ENCODE results near the gene MTAP.

DNA sequence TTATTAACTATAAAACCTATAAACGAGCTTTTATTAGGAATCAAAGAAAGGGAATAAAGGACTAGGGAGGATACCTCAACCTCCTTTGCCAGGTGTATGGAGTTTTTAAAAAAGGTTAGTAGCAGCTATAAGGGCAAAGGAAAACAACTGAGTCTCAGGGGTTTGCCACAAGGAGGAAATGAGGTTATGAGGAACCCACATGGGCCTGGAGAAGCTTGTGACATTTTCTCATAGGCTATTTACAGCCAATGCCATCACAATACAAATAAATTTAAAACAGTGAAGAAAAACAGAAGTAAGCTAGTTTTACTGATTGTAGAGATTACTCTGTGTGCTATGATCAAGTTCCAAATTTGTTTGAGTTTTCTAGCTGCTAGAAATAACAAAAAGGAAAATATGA, 99.1 kb downstream of the MTAP start:
- TF ChIP-seq, protein P1, sequence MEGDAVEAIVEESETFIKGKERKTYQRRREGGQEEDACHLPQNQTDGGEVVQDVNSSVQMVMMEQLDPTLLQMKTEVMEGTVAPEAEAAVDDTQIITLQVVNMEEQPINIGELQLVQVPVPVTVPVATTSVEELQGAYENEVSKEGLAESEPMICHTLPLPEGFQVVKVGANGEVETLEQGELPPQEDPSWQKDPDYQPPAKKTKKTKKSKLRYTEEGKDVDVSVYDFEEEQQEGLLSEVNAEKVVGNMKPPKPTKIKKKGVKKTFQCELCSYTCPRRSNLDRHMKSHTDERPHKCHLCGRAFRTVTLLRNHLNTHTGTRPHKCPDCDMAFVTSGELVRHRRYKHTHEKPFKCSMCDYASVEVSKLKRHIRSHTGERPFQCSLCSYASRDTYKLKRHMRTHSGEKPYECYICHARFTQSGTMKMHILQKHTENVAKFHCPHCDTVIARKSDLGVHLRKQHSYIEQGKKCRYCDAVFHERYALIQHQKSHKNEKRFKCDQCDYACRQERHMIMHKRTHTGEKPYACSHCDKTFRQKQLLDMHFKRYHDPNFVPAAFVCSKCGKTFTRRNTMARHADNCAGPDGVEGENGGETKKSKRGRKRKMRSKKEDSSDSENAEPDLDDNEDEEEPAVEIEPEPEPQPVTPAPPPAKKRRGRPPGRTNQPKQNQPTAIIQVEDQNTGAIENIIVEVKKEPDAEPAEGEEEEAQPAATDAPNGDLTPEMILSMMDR (conservative IDR thresholded peaks at IDR 0.05) = no peak
- TF ChIP-seq EZH2 (IDR thresholded peaks at IDR 0.05; ENCODE audit: low read depth) = no peak
